HG03575 (cell line): ENCODE results near the gene LTN1.
"Not testable (repeated sequence)": the region's sequence is repeated elsewhere in the genome, so short reads cannot be mapped to it uniquely, and the experiment has no call there.

Source experiments
- ATAC-seq: cut with Tn5 transposase; IDR thresholded peaks from one replicate; pipeline ENCODE4 v1.9.1; 2021; ENCODE audit not compliant: unreplicated experiment, insufficient number of reproducible peaks, low FRiP score; ENCODE audit errors: extremely low read depth

Gene LTN1

GRCh38 chr21:28938726-28939125 lies 54.0 kb downstream of the LTN1 start:
- no peak for ATAC-seq

- no peak for ATAC-seq
Measured at GRCh38 chr21:28937737-28938136, 54.9 kb downstream of the LTN1 start.

GRCh38 chr21:28936721-28937120 lies 56.0 kb downstream of the LTN1 start:
- ATAC-seq = no peak

- no peak for ATAC-seq
Measured at GRCh38 chr21:28936036-28936435, 56.6 kb downstream of the LTN1 start.

GRCh38 chr21:28932717-28933116 lies 60.0 kb downstream of the LTN1 start:
- ATAC-seq = no peak

GRCh38 chr21:28931708-28932372 lies 60.8 kb downstream of the LTN1 start:
- ATAC-seq = not testable (repeated sequence)

- ATAC-seq = no peak
Measured at GRCh38 chr21:28928578-28929420, 63.9 kb downstream of the LTN1 start.

- ATAC-seq = no peak
Measured at GRCh38 chr21:28927130-28927529, 65.5 kb downstream of the LTN1 start.

- ATAC-seq = no peak
Measured at GRCh38 chr21:28923439-28923975, 69.2 kb downstream of the LTN1 start.

GRCh38 chr21:28922368-28922767 lies 70.3 kb downstream of the LTN1 start:
- no peak for ATAC-seq

GRCh38 chr21:28916150-28916893 lies 76.4 kb downstream of the LTN1 start:
- no peak for ATAC-seq

GRCh38 chr21:28913071-28913470 lies 79.6 kb downstream of the LTN1 start:
- no peak for ATAC-seq

GRCh38 chr21:28910280-28910887 lies 82.3 kb downstream of the LTN1 start:
- ATAC-seq = no peak

GRCh38 chr21:28908351-28908750 lies 84.3 kb downstream of the LTN1 start:
- ATAC-seq = no peak

GRCh38 chr21:28906841-28907240 lies 85.8 kb downstream of the LTN1 start:
- ATAC-seq = no peak

- no peak for ATAC-seq
Measured at GRCh38 chr21:28906236-28906635, 86.4 kb downstream of the LTN1 start.

GRCh38 chr21:28904961-28905435 lies 87.7 kb downstream of the LTN1 start:
- ATAC-seq = no peak

GRCh38 chr21:28903448-28903847 lies 89.2 kb downstream of the LTN1 start:
- ATAC-seq = no peak

GRCh38 chr21:28900481-28900880 lies 92.2 kb downstream of the LTN1 start:
- no peak for ATAC-seq
